NCI-H2227 (cell line): ENCODE data around the gene GABRB3.

Experiments
- DNase-seq: peaks from one replicate; lab custom pipeline; 2025; ENCODE audit not compliant: unreplicated experiment; lab: John Stamatoyannopoulos, UW

The GABRB3 gene

GRCh38 chr15:26679927-26680326 lies 92.9 kb downstream of the GABRB3 start:
- no peak for DNase-seq

GRCh38 chr15:26676115-26676514 lies 96.8 kb downstream of the GABRB3 start:
- DNase-seq, result no peak

- DNase-seq, result no peak
Observed at GRCh38 chr15:26674467-26674866, 98.4 kb downstream of the GABRB3 start.

GRCh38 chr15:26673445-26673844 lies 99.4 kb downstream of the GABRB3 start:
- DNase-seq, result no peak

- DNase-seq, result no peak
Observed at GRCh38 chr15:26670116-26670515, 102.8 kb downstream of the GABRB3 start.

GRCh38 chr15:26667222-26667988 lies 105.5 kb downstream of the GABRB3 start:
- DNase-seq, result no peak

- DNase-seq, result peak; percentile 7
Observed at GRCh38 chr15:26665957-26666791, 106.7 kb downstream of the GABRB3 start.

GRCh38 chr15:26662283-26662682 lies 110.6 kb downstream of the GABRB3 start:
- DNase-seq, result peak; percentile 25

- DNase-seq, result no peak
Observed at GRCh38 chr15:26661748-26662147, 111.1 kb downstream of the GABRB3 start.

- DNase-seq, result no peak
Observed at GRCh38 chr15:26661107-26661506, 111.8 kb downstream of the GABRB3 start.

GRCh38 chr15:26660241-26660640 lies 112.6 kb downstream of the GABRB3 start:
- DNase-seq, result peak; percentile 49

GRCh38 chr15:26658290-26658689 lies 114.6 kb downstream of the GABRB3 start:
- no peak for DNase-seq

GRCh38 chr15:26656080-26656479 lies 116.8 kb downstream of the GABRB3 start:
- no peak for DNase-seq

GRCh38 chr15:26651909-26652308 lies 121.0 kb downstream of the GABRB3 start:
- DNase-seq, result no peak

- DNase-seq, result no peak
Observed at GRCh38 chr15:26648676-26649075, 124.2 kb downstream of the GABRB3 start.

GRCh38 chr15:26644948-26645347 lies 127.9 kb downstream of the GABRB3 start:
- no peak for DNase-seq

- no peak for DNase-seq
Observed at GRCh38 chr15:26641144-26641543, 131.7 kb downstream of the GABRB3 start.

- DNase-seq, result no peak
Observed at GRCh38 chr15:26640601-26641000, 132.3 kb downstream of the GABRB3 start.

- no peak for DNase-seq
Observed at GRCh38 chr15:26639966-26640365, 132.9 kb downstream of the GABRB3 start.

- DNase-seq, result no peak
Observed at GRCh38 chr15:26635614-26636013, 137.3 kb downstream of the GABRB3 start.

- no peak for DNase-seq
Observed at GRCh38 chr15:26635105-26635504, 137.8 kb downstream of the GABRB3 start.

- DNase-seq, result peak; percentile 81
Observed at GRCh38 chr15:26634319-26634718, 138.5 kb downstream of the GABRB3 start.
